Astrocyte (in vitro differentiated cells and primary cell): ENCODE data around the gene DEFB123. TPM values are rescaled to one million over a fixed set of nuclear protein-coding genes. Genes with fewer than 3 reads are reported as not detected.

Experiments used
- DNase-seq: peaks from one replicate; pipeline ENCODE4 v3.0.0-alpha.2; 2010; ENCODE audit warnings: low read depth
- FAIRE-seq: peaks from 2 replicates; lab custom pipeline; 2011; peaks lifted over from hg19 to GRCh38; lab: Jason Lieb, UNC
- H2AFZ ChIP-seq: 2 replicates; pipeline ENCODE4 v1.6.0; 2012; ENCODE audit warnings: low read depth, low read length, inconsistent platforms
- H3K27ac ChIP-seq: 2 replicates; pipeline ENCODE4 v1.5.1; 2011; ENCODE audit warnings: low read depth, low read length, inconsistent platforms
- H3K27me3 ChIP-seq: 2 replicates; pipeline ENCODE4 v1.6.0; 2011; ENCODE audit warnings: low read length, inconsistent platforms; ENCODE audit not compliant: insufficient read depth
- H3K36me3 ChIP-seq: 2 replicates; pipeline ENCODE4 v1.5.1; 2011; ENCODE audit warnings: low read length, inconsistent platforms; ENCODE audit not compliant: insufficient read depth
- H3K4me1 ChIP-seq: 2 replicates; pipeline ENCODE4 v1.5.1; 2011; ENCODE audit warnings: low read length, inconsistent platforms; ENCODE audit not compliant: insufficient read depth
- H3K4me2 ChIP-seq: 2 replicates; pipeline ENCODE4 v1.6.0; 2012; ENCODE audit warnings: low read length, inconsistent platforms
- H3K4me3 ChIP-seq: 2 replicates; pipeline ENCODE4 v1.5.1; 2011; ENCODE audit warnings: low read depth, mild to moderate bottlenecking, low read length, inconsistent platforms; ENCODE audit not compliant: insufficient read depth
- H3K79me2 ChIP-seq: 2 replicates; pipeline ENCODE4 v1.6.0; 2012; ENCODE audit warnings: mild to moderate bottlenecking, low read length, inconsistent platforms; ENCODE audit not compliant: insufficient read depth
- H3K9ac ChIP-seq: 2 replicates; pipeline ENCODE4 v1.6.0; 2012; ENCODE audit warnings: mild to moderate bottlenecking, low read length, inconsistent platforms
- H3K9me3 ChIP-seq: 2 replicates; pipeline ENCODE4 v1.5.1; 2012; ENCODE audit warnings: low read depth, mild to moderate bottlenecking, low read length, inconsistent platforms; ENCODE audit not compliant: insufficient read depth
- H4K20me1 ChIP-seq: 2 replicates; pipeline ENCODE4 v1.6.0; 2012; ENCODE audit warnings: low read length, inconsistent platforms; ENCODE audit not compliant: insufficient read depth
- H3K27ac Mint-ChIP-seq: one replicate; pipeline ENCODE4 v1.8.0; 2021; ENCODE audit warnings: mild to moderate bottlenecking, mixed read lengths; ENCODE audit not compliant: unreplicated experiment
- H3K27me3 Mint-ChIP-seq: one replicate; pipeline ENCODE4 v1.8.0; 2021; ENCODE audit warnings: low read depth, mixed read lengths; ENCODE audit not compliant: unreplicated experiment
- H3K36me3 Mint-ChIP-seq: one replicate; pipeline ENCODE4 v1.8.0; 2021; ENCODE audit warnings: low read depth, mixed read lengths; ENCODE audit not compliant: unreplicated experiment
- H3K4me1 Mint-ChIP-seq: one replicate; pipeline ENCODE4 v1.8.0; 2021; ENCODE audit warnings: low read depth, mixed read lengths; ENCODE audit not compliant: unreplicated experiment
- H3K4me3 Mint-ChIP-seq: one replicate; pipeline ENCODE4 v1.8.0; 2021; ENCODE audit warnings: mild to moderate bottlenecking, moderate library complexity, mixed read lengths; ENCODE audit not compliant: unreplicated experiment
- H3K9me3 Mint-ChIP-seq: one replicate; pipeline ENCODE4 v1.8.0; 2021; ENCODE audit warnings: mild to moderate bottlenecking, mixed read lengths; ENCODE audit not compliant: unreplicated experiment
- CTCF ChIP-seq: IDR thresholded peaks from 2 replicates; pipeline ENCODE4 v1.5.1; 2011; ENCODE audit warnings: low read depth, mild to moderate bottlenecking, inconsistent platforms, low read length, moderate library complexity; ENCODE audit not compliant: insufficient read depth
- EZH2 ChIP-seq: IDR thresholded peaks from 2 replicates; pipeline ENCODE4 v1.6.1; 2012; ENCODE audit warnings: mild to moderate bottlenecking, low read length, inconsistent platforms; ENCODE audit not compliant: insufficient read depth
- total RNA-seq: library from RNA; stranded (reverse); gene quantifications from 2 replicates; pipeline ENCODE4 v1.2.1, GENCODE V29; 2021

DEFB123 gene
- total RNA-seq, 1 donor from 2014 or later: not detected

- Mint-ChIP-seq H3K27ac (no peak overlapping the region), H3K36me3 (peaks cover 2% of the 10 kb centered on the region), H3K4me1 (no peaks in the 10 kb centered on the region), H3K27me3 (peaks cover 3% of the 10 kb centered on the region), H3K4me3 (no peak overlapping the region), H3K9me3 (peaks cover 7% of the 10 kb centered on the region)
- Histone ChIP-seq H3K4me1 (peaks cover 5% of the 10 kb centered on the region), H3K36me3 (no peaks in the 10 kb centered on the region), H3K27ac (no peak overlapping the region), H2AFZ (no peak overlapping the region), H4K20me1 (no peaks in the 10 kb centered on the region), H3K79me2 (no peaks in the 10 kb centered on the region), H3K4me3 (no peak overlapping the region), H3K9me3 (peaks cover 4% of the 10 kb centered on the region), H3K27me3 (no peaks in the 10 kb centered on the region), H3K9ac (no peak overlapping the region), H3K4me2 (no peak overlapping the region)
- TF ChIP-seq EZH2 (no peak), CTCF (no peak)
- no peak for FAIRE-seq
- DNase-seq: no peak
Measured at GRCh38 chr20:31489152-31489551, 48.7 kb downstream of the DEFB123 start.

GRCh38 chr20:31490752-31491151, 50.3 kb downstream of the DEFB123 start:
- FAIRE-seq (no peak), DNase-seq (no peak)
- Histone ChIP-seq H3K36me3 (no peaks in the 10 kb centered on the region), H3K4me3 (no peak overlapping the region), H3K27me3 (peaks cover under 1% of the 10 kb centered on the region), H3K4me2 (no peak overlapping the region), H3K79me2 (no peaks in the 10 kb centered on the region), H2AFZ (no peak overlapping the region), H3K9me3 (no peaks in the 10 kb centered on the region), H3K4me1 (peaks cover 2% of the 10 kb centered on the region), H4K20me1 (no peaks in the 10 kb centered on the region), H3K9ac (no peak overlapping the region), H3K27ac (no peak overlapping the region)
- no peak for TF ChIP-seq CTCF
- TF ChIP-seq EZH2: no peak
- Mint-ChIP-seq H3K4me1 (no peaks in the 10 kb centered on the region), H3K4me3 (no peak overlapping the region), H3K36me3 (no peaks in the 10 kb centered on the region), H3K27me3 (peaks cover 5% of the 10 kb centered on the region), H3K27ac (no peak overlapping the region), H3K9me3 (peaks cover 3% of the 10 kb centered on the region)

- Histone ChIP-seq H4K20me1 (no peaks in the 10 kb centered on the region), H3K9me3 (no peaks in the 10 kb centered on the region), H3K4me2 (no peak overlapping the region), H3K79me2 (no peaks in the 10 kb centered on the region), H3K4me3 (no peak overlapping the region), H2AFZ (no peak overlapping the region), H3K4me1 (peaks cover 3% of the 10 kb centered on the region), H3K9ac (no peak overlapping the region), H3K27me3 (peaks cover 3% of the 10 kb centered on the region), H3K36me3 (no peaks in the 10 kb centered on the region), H3K27ac (no peak overlapping the region)
- H3K36me3 Mint-ChIP-seq: no peaks in the 10 kb centered on the region
- H3K27ac Mint-ChIP-seq: no peak overlapping the region
- FAIRE-seq (no peak), DNase-seq (no peak)
- H3K4me1 Mint-ChIP-seq: peaks cover 2% of the 10 kb centered on the region
- H3K27me3 Mint-ChIP-seq: peaks cover 14% of the 10 kb centered on the region
- peaks cover 1% of the 10 kb centered on the region for H3K9me3 Mint-ChIP-seq
- H3K4me3 Mint-ChIP-seq: no peak overlapping the region
- peak; percentile 38 for TF ChIP-seq CTCF
- no peak for TF ChIP-seq EZH2
Measured at GRCh38 chr20:31494131-31494530, 53.7 kb downstream of the DEFB123 start.
